CD4-positive, alpha-beta T cell treated with Interleukin-15 for 4 hours (primary cell): ENCODE measurements around the gene APOD.

ENCODE experiments used
- DNase-seq: peaks from one replicate; pipeline ENCODE4 v3.0.0-alpha.2; 2020; ENCODE audit warnings: low spot score

The APOD gene

GRCh38 chr3:195524171-195524896 lies 59.4 kb downstream of the APOD start:
- peak; percentile 40 for DNase-seq

GRCh38 chr3:195522254-195523023 lies 61.3 kb downstream of the APOD start:
- peak; percentile 58 for DNase-seq
